HG03521 (cell line): ENCODE measurements around the gene LRFN2.

ENCODE experiments used
- ATAC-seq: cut with Tn5 transposase; IDR thresholded peaks from one replicate; pipeline ENCODE4 v1.9.1; 2021; ENCODE audit warnings: mild to moderate bottlenecking, moderate library complexity; ENCODE audit not compliant: unreplicated experiment

LRFN2 gene

GRCh38 chr6:40587240-40588069 is at the start of gene LRFN2:
Gene LRFN2 (minus strand): TSS chr6:40587364.
- ATAC-seq: peak; percentile 82

DNA sequence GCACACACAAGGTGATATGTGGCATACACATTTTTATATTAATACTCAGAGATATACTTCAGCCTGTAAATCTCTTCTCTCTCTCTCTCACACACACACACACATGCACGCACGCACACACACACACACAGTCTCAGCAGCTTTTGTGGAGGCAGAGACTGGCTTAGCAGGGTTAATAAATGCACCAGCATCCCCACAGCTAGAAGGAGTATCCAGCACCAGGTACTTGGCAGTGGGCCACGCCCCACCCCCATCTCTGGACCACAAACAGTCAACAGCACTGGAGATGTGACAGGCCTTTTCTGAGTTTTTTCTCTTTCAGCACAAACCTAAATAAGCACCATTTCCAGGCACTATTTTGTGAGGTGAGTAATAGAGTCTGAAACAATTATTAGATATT is 47.3 kb upstream of the LRFN2 start:
- no peak for ATAC-seq

GRCh38 chr6:40631744-40632143 is 44.6 kb upstream of the LRFN2 start:
- ATAC-seq: no peak

DNA sequence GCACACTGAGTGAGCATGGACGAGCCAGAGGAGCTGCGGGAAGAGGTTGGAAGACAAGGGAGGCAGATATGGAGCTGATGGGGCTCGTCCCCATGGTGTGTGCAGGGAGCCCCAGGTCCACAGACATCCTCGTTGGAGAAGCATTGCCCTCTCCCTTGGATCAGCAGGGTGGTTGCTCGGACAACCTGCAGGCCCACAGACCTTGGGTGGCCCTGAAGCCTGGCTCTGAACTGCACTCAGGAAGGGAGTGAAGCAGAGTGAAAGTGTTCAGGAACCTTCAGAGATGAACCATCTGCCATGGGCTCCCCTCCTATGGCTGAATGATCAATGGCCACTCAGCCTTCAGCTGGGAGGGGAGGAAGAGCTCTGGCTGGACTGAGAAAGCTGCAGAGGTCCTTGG is 43.3 kb upstream of the LRFN2 start:
- no peak for ATAC-seq

GRCh38 chr6:40630051-40630450 is 42.9 kb upstream of the LRFN2 start:
- no peak for ATAC-seq

DNA sequence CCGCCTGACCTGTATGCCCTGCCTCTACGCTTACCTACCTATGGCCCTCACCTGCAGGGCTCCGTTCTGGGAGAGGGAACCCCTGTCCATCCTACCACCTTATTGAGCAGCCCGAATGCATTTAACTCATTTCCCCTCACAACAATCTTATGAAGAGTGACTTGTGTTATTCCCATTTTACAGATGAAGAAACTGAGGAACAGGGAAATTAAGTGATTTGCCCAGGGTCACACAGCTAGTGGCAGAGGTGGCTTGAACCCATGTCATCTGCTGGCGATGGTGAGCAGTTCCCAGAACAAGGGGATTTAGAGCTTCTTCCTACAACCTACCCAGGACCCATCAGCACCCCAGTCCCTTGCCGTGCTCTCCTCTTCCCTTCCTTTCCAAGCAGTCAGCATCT is 42.3 kb upstream of the LRFN2 start:
- ATAC-seq: no peak

- no peak for ATAC-seq
These were observed 40.2 kb upstream of the LRFN2 start for GRCh38 chr6:40627316-40627715.

GRCh38 chr6:40626886-40627285 is 39.7 kb upstream of the LRFN2 start:
- no peak for ATAC-seq

DNA sequence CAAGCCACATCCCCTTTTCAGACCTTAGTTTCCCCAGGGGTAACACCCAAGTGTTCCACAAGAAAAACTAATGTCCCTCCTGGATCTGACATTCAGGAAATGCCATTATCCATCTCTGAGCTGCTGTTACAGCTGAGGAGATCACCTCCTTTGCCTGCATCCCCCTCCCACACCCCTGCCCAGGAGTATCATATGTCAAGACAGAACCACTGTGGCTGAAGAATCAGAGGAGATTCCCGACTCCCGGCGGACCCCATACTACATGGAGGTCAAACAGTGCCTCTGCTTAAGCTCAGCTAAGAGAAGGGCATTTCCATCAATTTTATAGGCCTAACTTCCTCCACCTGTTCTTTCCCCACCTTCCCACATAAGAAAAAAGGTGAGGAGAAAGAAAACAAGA is 36.8 kb upstream of the LRFN2 start:
- ATAC-seq: no peak

DNA sequence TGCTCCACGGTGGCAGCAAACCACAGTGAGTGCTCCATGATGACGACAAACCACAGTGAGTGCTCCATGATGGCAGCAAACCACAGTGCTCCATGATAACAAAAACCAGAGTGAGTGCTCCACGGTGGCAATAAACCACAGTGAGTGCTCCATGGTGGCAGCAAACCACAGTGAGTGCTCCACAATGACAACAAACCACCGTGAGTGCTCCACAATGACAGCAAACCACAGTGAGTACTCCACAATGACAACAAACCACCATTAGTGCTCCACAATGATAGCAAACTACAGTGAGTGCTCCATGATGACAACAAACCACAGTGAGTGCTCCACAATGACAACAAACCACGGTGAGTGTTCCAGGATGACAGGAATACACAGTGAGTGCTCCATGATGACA is 36.0 kb upstream of the LRFN2 start:
- ATAC-seq: no peak

- no peak for ATAC-seq
These were observed 33.5 kb upstream of the LRFN2 start for GRCh38 chr6:40620574-40621240.

GRCh38 chr6:40614671-40615070 is 27.5 kb upstream of the LRFN2 start:
- no peak for ATAC-seq

- no peak for ATAC-seq
These were observed 24.7 kb upstream of the LRFN2 start for GRCh38 chr6:40611912-40612311.

DNA sequence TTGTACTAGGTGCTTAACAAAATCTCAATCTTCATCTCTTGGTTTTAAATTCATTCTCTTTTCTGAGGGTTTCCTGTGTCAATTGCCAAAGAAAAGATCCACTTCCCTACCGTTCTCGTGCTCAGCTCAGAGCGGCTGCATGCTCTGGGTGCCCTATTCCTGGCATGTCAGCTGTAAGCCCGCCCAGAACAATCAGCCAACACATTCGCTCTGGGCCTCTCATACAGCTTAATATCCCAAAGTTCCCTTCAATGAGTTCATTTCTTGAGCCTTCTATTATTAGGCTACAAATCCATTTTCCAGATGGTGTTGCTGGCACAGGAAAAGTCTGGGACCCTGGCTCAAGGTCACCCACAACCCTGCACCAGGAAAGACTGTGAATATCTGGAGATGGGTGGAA is 24.3 kb upstream of the LRFN2 start:
- ATAC-seq: no peak

GRCh38 chr6:40610229-40610628 is 23.1 kb upstream of the LRFN2 start:
- ATAC-seq: no peak

DNA sequence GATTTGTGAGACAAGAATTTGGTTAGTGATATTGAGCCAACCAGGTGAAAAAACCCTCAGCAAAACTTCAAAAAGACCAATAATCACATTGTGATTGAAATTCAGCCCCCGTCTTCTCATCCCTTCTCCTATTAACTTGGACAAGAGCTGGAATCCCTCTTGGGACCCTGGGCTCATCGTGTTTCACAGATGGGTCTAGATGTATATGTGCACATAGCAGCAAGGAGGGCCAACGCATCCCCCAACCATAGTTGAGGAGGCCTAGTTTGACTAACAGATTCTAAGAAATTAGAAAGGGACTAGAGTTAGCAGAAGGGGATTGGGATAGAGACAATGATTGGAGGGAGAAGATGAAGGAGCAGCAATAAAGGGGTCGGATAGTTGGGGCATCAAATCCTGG is 19.8 kb upstream of the LRFN2 start:
- ATAC-seq: no peak

GRCh38 chr6:40606526-40606925 is 19.4 kb upstream of the LRFN2 start:
- no peak for ATAC-seq

GRCh38 chr6:40604082-40604481 is 16.9 kb upstream of the LRFN2 start:
- no peak for ATAC-seq

DNA sequence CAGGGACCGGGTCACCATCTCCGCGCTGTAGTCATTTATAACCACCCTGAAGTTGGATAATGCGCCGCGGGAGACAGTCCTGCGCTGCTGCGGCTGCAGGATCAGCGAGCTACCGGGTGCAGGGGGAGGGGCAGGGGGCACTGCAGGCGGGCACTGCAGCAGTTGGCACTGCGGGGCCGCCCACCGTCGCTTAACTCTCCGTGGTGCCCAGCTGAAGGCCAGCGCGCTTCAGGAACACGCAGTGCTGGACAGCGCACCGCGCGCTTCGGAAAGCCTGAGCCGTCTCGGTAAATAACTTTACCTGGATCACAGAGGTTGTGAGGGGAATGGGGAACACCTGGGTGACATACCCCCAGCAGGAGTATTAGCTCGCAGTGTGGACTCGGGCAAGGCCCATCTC is 12.4 kb upstream of the LRFN2 start:
- no peak for ATAC-seq

GRCh38 chr6:40598516-40598915 is 11.4 kb upstream of the LRFN2 start:
- no peak for ATAC-seq

GRCh38 chr6:40597301-40597700 is 10.1 kb upstream of the LRFN2 start:
- ATAC-seq: no peak

DNA sequence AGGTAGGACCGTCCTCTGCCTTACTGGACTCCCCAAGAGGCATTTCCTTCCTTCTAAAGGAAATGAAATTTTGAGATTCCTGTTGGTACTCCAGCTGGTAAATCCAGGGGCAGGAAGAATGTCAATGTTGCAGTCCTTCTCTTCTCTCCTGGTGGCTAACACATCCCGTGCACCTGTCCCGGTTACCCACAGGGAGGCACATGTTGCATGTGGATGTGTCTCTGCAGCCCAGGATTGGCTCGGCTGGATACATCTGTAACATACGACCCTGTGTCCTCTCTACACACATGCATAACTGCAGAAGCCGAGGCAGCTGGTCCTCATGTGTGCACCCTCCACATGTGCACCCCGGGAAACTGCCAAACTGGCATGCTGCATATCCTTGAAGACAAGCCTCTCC is 1.3 kb upstream of the LRFN2 start:
- no peak for ATAC-seq

- no peak for ATAC-seq
These were observed 863 bp upstream of the LRFN2 start for GRCh38 chr6:40588070-40588384.
